ENCODE data around the gene OLFM2. TPM values are rescaled to one million over a fixed set of nuclear protein-coding genes. Genes with fewer than 3 reads are reported as not detected.
"Not testable (repeated sequence)": the region's sequence is repeated elsewhere in the genome, so short reads cannot be mapped to it uniquely, and the experiment has no call there.

The OLFM2 gene
- total RNA-seq, 4 donors from 2014 or later: 4.6 to 114 (median 24.8) TPM; not detected in 1

- intact Hi-C loops (cut with DNase I; ENCODE audit: low total_unique reads): no loop called here
- no peak for DNase-seq
- Histone ChIP-seq H3K27me3 (no peaks in the 10 kb centered on the region), H3K4me3 (no peak overlapping the region), H3K27ac (no peak overlapping the region), H3K9me3 (no peaks in the 10 kb centered on the region), H3K36me3 (no peaks in the 10 kb centered on the region), H3K4me1 (no peaks in the 10 kb centered on the region)
- no peak for TF ChIP-seq CTCF (IDR thresholded peaks at IDR 0.05)
- no peak for TF ChIP-seq POLR2A (IDR thresholded peaks at IDR 0.05)
Measured at GRCh38 chr19:9850235-9850959, 85.9 kb downstream of the OLFM2 start.

- Histone ChIP-seq H3K4me3 (no peak overlapping the region), H3K9me3 (no peaks in the 10 kb centered on the region), H3K27ac (no peak overlapping the region), H3K27me3 (no peaks in the 10 kb centered on the region), H3K36me3 (no peaks in the 10 kb centered on the region), H3K4me1 (no peaks in the 10 kb centered on the region)
- TF ChIP-seq POLR2A (IDR thresholded peaks at IDR 0.05) (no peak), CTCF (IDR thresholded peaks at IDR 0.05) (no peak)
- intact Hi-C loops (cut with DNase I; ENCODE audit: low total_unique reads): no loop called here
- DNase-seq: no peak
Measured at GRCh38 chr19:9849791-9850190, 86.5 kb downstream of the OLFM2 start.

GRCh38 chr19:9848762-9849161, 87.6 kb downstream of the OLFM2 start:
- H3K4me1 ChIP-seq: no peaks in the 10 kb centered on the region
- no peaks in the 10 kb centered on the region for H3K36me3 ChIP-seq
- no peak for DNase-seq
- intact Hi-C loops (cut with DNase I; ENCODE audit: low total_unique reads): no loop called here
- H3K27me3 ChIP-seq: no peaks in the 10 kb centered on the region
- H3K9me3 ChIP-seq: no peaks in the 10 kb centered on the region
- H3K4me3 ChIP-seq: no peak overlapping the region
- TF ChIP-seq CTCF (IDR thresholded peaks at IDR 0.05) (no peak), POLR2A (IDR thresholded peaks at IDR 0.05) (no peak)
- no peak overlapping the region for H3K27ac ChIP-seq

GRCh38 chr19:9848060-9848459, 88.3 kb downstream of the OLFM2 start:
- TF ChIP-seq POLR2A (IDR thresholded peaks at IDR 0.05): no peak
- TF ChIP-seq CTCF (IDR thresholded peaks at IDR 0.05): no peak
- Histone ChIP-seq H3K36me3 (no peaks in the 10 kb centered on the region), H3K4me3 (no peak overlapping the region), H3K9me3 (no peaks in the 10 kb centered on the region), H3K4me1 (no peaks in the 10 kb centered on the region), H3K27me3 (no peaks in the 10 kb centered on the region), H3K27ac (no peak overlapping the region)
- intact Hi-C loops (cut with DNase I; ENCODE audit: low total_unique reads): no loop called here
- no peak for DNase-seq

GRCh38 chr19:9847087-9847671, 89.1 kb downstream of the OLFM2 start:
- intact Hi-C loops (cut with DNase I; ENCODE audit: low total_unique reads): no loop called here
- peak overlapping the region in 1 of 2 donors; percentile 3 for H3K27ac ChIP-seq
- no peaks in the 10 kb centered on the region for H3K36me3 ChIP-seq

GRCh38 chr19:9843626-9844273, 92.6 kb downstream of the OLFM2 start:
- DNase-seq; H3K9me3 ChIP-seq; intact Hi-C loops (cut with DNase I; ENCODE audit: low total_unique reads); H3K4me1 ChIP-seq; H3K27ac ChIP-seq; H3K4me3 ChIP-seq; H3K36me3 ChIP-seq; H3K27me3 ChIP-seq: not testable (repeated sequence)

More at GRCh38 chr19:9847087-9847671, 89.1 kb downstream of the OLFM2 start:
- Histone ChIP-seq H3K4me1 (no peaks in the 10 kb centered on the region), H3K9me3 (no peaks in the 10 kb centered on the region), H3K4me3 (no peak overlapping the region), H3K27me3 (no peaks in the 10 kb centered on the region)
- peak; percentile 69 to 73 for DNase-seq
- TF ChIP-seq POLR2A (IDR thresholded peaks at IDR 0.05): no peak
- peak; percentile 32 to 43 (median 34) for TF ChIP-seq CTCF (IDR thresholded peaks at IDR 0.05)
